Chondrocyte (in vitro differentiated cells): ENCODE measurements around the gene PYROXD2. TPM values are rescaled to one million over a fixed set of nuclear protein-coding genes. Genes with fewer than 3 reads are reported as not detected.

Experiments
- DNase-seq: peaks from one replicate; pipeline ENCODE4 v3.0.0; 2021; ENCODE audit warnings: mixed read lengths, low spot score
- H3K27ac Mint-ChIP-seq: one replicate; pipeline ENCODE4 v1.8.0; 2021; ENCODE audit warnings: mild to moderate bottlenecking, moderate library complexity, mixed read lengths; ENCODE audit not compliant: unreplicated experiment
- H3K27me3 Mint-ChIP-seq: 2 replicates; pipeline ENCODE4 v1.8.0; 2021; ENCODE audit warnings: low read depth, mixed read lengths
- H3K36me3 Mint-ChIP-seq: 2 replicates; pipeline ENCODE4 v1.8.0; 2021; ENCODE audit warnings: low read depth, mixed read lengths
- H3K4me1 Mint-ChIP-seq: 2 replicates; pipeline ENCODE4 v1.8.0; 2021; ENCODE audit warnings: low read depth, mild to moderate bottlenecking, mixed read lengths
- H3K4me3 Mint-ChIP-seq: one replicate; pipeline ENCODE4 v1.8.0; 2021; ENCODE audit warnings: mild to moderate bottlenecking, moderate library complexity, mixed read lengths; ENCODE audit not compliant: unreplicated experiment
- H3K9me3 Mint-ChIP-seq: 2 replicates; pipeline ENCODE4 v1.8.0; 2021; ENCODE audit warnings: low read depth, mixed read lengths
- total RNA-seq: library from RNA; stranded (reverse); gene quantifications from 3 replicates; pipeline ENCODE4 v1.2.1, GENCODE V29; 2021
- TF ChIP-seq, protein P1 (sequence below): fragments of 200-600 bp; sonication (generic); IDR thresholded peaks from 2 replicates; pipeline ENCODE4 v1.5.0; 2021; ENCODE audit warnings: antibody characterized with exemption, mild to moderate bottlenecking, moderate library complexity

Gene PYROXD2
- total RNA-seq, 1 donor from 2014 or later: 5.6 TPM

- H3K27me3 Mint-ChIP-seq: no peaks in the 10 kb centered on the region
- no peak overlapping the region for H3K4me3 Mint-ChIP-seq
- no peak overlapping the region for H3K27ac Mint-ChIP-seq
- H3K4me1 Mint-ChIP-seq: peaks cover 13% of the 10 kb centered on the region
- no peaks in the 10 kb centered on the region for H3K9me3 Mint-ChIP-seq
- TF ChIP-seq, protein P1, sequence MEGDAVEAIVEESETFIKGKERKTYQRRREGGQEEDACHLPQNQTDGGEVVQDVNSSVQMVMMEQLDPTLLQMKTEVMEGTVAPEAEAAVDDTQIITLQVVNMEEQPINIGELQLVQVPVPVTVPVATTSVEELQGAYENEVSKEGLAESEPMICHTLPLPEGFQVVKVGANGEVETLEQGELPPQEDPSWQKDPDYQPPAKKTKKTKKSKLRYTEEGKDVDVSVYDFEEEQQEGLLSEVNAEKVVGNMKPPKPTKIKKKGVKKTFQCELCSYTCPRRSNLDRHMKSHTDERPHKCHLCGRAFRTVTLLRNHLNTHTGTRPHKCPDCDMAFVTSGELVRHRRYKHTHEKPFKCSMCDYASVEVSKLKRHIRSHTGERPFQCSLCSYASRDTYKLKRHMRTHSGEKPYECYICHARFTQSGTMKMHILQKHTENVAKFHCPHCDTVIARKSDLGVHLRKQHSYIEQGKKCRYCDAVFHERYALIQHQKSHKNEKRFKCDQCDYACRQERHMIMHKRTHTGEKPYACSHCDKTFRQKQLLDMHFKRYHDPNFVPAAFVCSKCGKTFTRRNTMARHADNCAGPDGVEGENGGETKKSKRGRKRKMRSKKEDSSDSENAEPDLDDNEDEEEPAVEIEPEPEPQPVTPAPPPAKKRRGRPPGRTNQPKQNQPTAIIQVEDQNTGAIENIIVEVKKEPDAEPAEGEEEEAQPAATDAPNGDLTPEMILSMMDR: no peak
- no peaks in the 10 kb centered on the region for H3K36me3 Mint-ChIP-seq
- DNase-seq: no peak
These were observed 6.2 kb downstream of the PYROXD2 start for GRCh38 chr10:98408799-98409198.

GRCh38 chr10:98407744-98408241 is 7.2 kb downstream of the PYROXD2 start:
- TF ChIP-seq, protein P1: no peak
- Mint-ChIP-seq H3K27me3 (no peaks in the 10 kb centered on the region), H3K27ac (no peak overlapping the region), H3K9me3 (no peaks in the 10 kb centered on the region), H3K4me3 (no peak overlapping the region), H3K36me3 (peaks cover 5% of the 10 kb centered on the region), H3K4me1 (peaks cover 16% of the 10 kb centered on the region)
- DNase-seq: no peak

- H3K27ac Mint-ChIP-seq: no peak overlapping the region
- no peak for DNase-seq
- H3K4me3 Mint-ChIP-seq: no peak overlapping the region
- H3K36me3 Mint-ChIP-seq: peaks cover 5% of the 10 kb centered on the region
- H3K9me3 Mint-ChIP-seq: no peaks in the 10 kb centered on the region
- H3K27me3 Mint-ChIP-seq: no peaks in the 10 kb centered on the region
- TF ChIP-seq, protein P1: no peak
- peaks cover 16% of the 10 kb centered on the region for H3K4me1 Mint-ChIP-seq
These were observed 7.8 kb downstream of the PYROXD2 start for GRCh38 chr10:98407017-98407743.

GRCh38 chr10:98405422-98405821 is 9.6 kb downstream of the PYROXD2 start:
- TF ChIP-seq, protein P1: no peak
- H3K36me3 Mint-ChIP-seq: peaks cover 5% of the 10 kb centered on the region
- H3K27me3 Mint-ChIP-seq: no peaks in the 10 kb centered on the region
- no peaks in the 10 kb centered on the region for H3K9me3 Mint-ChIP-seq
- H3K27ac Mint-ChIP-seq: no peak overlapping the region
- DNase-seq: no peak
- H3K4me1 Mint-ChIP-seq: peaks cover 12% of the 10 kb centered on the region
- H3K4me3 Mint-ChIP-seq: no peak overlapping the region

- Mint-ChIP-seq H3K36me3 (peaks cover 5% of the 10 kb centered on the region), H3K27me3 (no peaks in the 10 kb centered on the region), H3K4me1 (peaks cover 12% of the 10 kb centered on the region), H3K4me3 (no peak overlapping the region), H3K9me3 (no peaks in the 10 kb centered on the region), H3K27ac (no peak overlapping the region)
- no peak for DNase-seq
- TF ChIP-seq, protein P1: no peak
These were observed 10.2 kb downstream of the PYROXD2 start for GRCh38 chr10:98404571-98405359.
